Esophagus mucosa (tissue), 1 donor: ENCODE results near the gene NET1. TPM values are rescaled to one million over a fixed set of nuclear protein-coding genes. Genes with fewer than 3 reads are reported as not detected.
"Not testable (repeated sequence)": the region's sequence is repeated elsewhere in the genome, so short reads cannot be mapped to it uniquely, and the experiment has no call there.

Experiments
- ATAC-seq: fragments of 200-7000 bp; cut with Tn5 transposase; one replicate; pipeline ENCODE4 v1.9.1; 2020
- total RNA-seq: library from RNA; stranded (reverse); gene quantifications from one replicate; pipeline ENCODE4 v1.2.4, GENCODE V29; 2023
- donor health status: DM: yes; HTN: yes; CAD: no.

NET1 gene
- total RNA-seq, 1 donor from 2014 or later: 182 TPM

GRCh38 chr10:5399332-5399731 lies 13.0 kb upstream of the NET1 start:
- ATAC-seq: no peak

GRCh38 chr10:5400468-5401240 lies 11.7 kb upstream of the NET1 start:
- peak; percentile 19 for ATAC-seq

GRCh38 chr10:5402798-5403197 lies 9.6 kb upstream of the NET1 start:
- ATAC-seq: no peak

- peak; percentile 94 for ATAC-seq
Observed at GRCh38 chr10:5404208-5405041, 7.9 kb upstream of the NET1 start, which contains the start of gene TUBAL3. Gene TUBAL3, minus strand, starts transcription at chr10:5404828. Its CDS starts 36 bp downstream, at chr10:5404792.

GRCh38 chr10:5406918-5407317 lies 5.4 kb upstream of the NET1 start:
- no peak for ATAC-seq

GRCh38 chr10:5410787-5411186 lies 1.6 kb upstream of the NET1 start:
- ATAC-seq: not testable (repeated sequence)

- ATAC-seq: no peak
Observed at GRCh38 chr10:5411941-5412276, 448 bp upstream of the NET1 start.

GRCh38 chr10:5413012-5413938 lies 918 bp downstream of the NET1 start:
- ATAC-seq: peak; percentile 33

- ATAC-seq: no peak
Observed at GRCh38 chr10:5416981-5417380, 4.6 kb downstream of the NET1 start.

GRCh38 chr10:5418584-5418983 lies 6.2 kb downstream of the NET1 start:
- no peak for ATAC-seq

GRCh38 chr10:5419466-5420094 lies 7.2 kb downstream of the NET1 start:
- ATAC-seq: no peak

GRCh38 chr10:5423771-5424170 lies 11.4 kb downstream of the NET1 start:
- ATAC-seq: no peak

GRCh38 chr10:5424751-5425150 lies 12.4 kb downstream of the NET1 start:
- ATAC-seq: no peak

- no peak for ATAC-seq
Observed at GRCh38 chr10:5428133-5428532, 15.8 kb downstream of the NET1 start.

GRCh38 chr10:5433182-5433581 lies 20.8 kb downstream of the NET1 start:
- ATAC-seq: no peak

- peak; percentile 69 for ATAC-seq
Observed at GRCh38 chr10:5434017-5434753, 21.8 kb downstream of the NET1 start.

- no peak for ATAC-seq
Observed at GRCh38 chr10:5435328-5435727, 23.0 kb downstream of the NET1 start.

GRCh38 chr10:5440206-5440605 lies 27.8 kb downstream of the NET1 start:
- ATAC-seq: no peak

- no peak for ATAC-seq
Observed at GRCh38 chr10:5441106-5441505, 28.7 kb downstream of the NET1 start.

- peak; percentile 44 for ATAC-seq
Observed at GRCh38 chr10:5442065-5442989, 30.0 kb downstream of the NET1 start.
